OCI-LY3 (cell line): ENCODE results near the gene GSTO2.

Source experiments
- H2AFZ ChIP-seq: fragments of 200-600, 300-600 bp; shearing (Covaris generic); 2 replicates; pipeline ENCODE4 v1.6.0; 2014; ENCODE audit warnings: antibody characterized with exemption, low read depth, low read length
- H3K27ac ChIP-seq: fragments of 200-600, 300-600 bp; sonication (generic); 2 replicates; pipeline ENCODE4 v1.5.1; 2014; ENCODE audit warnings: mild to moderate bottlenecking, low read length, moderate library complexity, mixed read lengths
- H3K27me3 ChIP-seq: fragments of 200-600, 300-600 bp; sonication (generic); 2 replicates; pipeline ENCODE4 v1.6.1; 2014; ENCODE audit warnings: low read depth, low read length, mixed read lengths
- H3K36me3 ChIP-seq: fragments of 200-600, 300-600 bp; sonication (generic); replicated peaks from 2 replicates; pipeline ENCODE3; 2014; ENCODE audit warnings: low read depth, low read length, mixed read lengths
- H3K4me1 ChIP-seq: fragments of 300-600, 200-600 bp; sonication (generic); 2 replicates; pipeline ENCODE4 v1.6.1; 2014; ENCODE audit warnings: low read length, mixed read lengths
- H3K4me2 ChIP-seq: fragments of 200-600, 300-600 bp; sonication (generic); 2 replicates; pipeline ENCODE4 v1.6.1; 2014; ENCODE audit warnings: low read length, mixed read lengths
- H3K4me3 ChIP-seq: fragments of 300-600, 200-600 bp; sonication (generic); 2 replicates; pipeline ENCODE4 v1.5.1; 2014; ENCODE audit warnings: antibody characterized with exemption, mild to moderate bottlenecking, low read length, moderate library complexity
- H3K79me2 ChIP-seq: fragments of 300-600, 200-600 bp; shearing (Covaris generic); 2 replicates; pipeline ENCODE4 v1.6.1; 2014; ENCODE audit warnings: mild to moderate bottlenecking, low read length, mixed read lengths
- H3K9ac ChIP-seq: fragments of 300-600, 200-600 bp; shearing (Covaris generic); 2 replicates; pipeline ENCODE4 v1.6.0; 2014; ENCODE audit warnings: mild to moderate bottlenecking, low read length, moderate library complexity
- H3K9me3 ChIP-seq: fragments of 200-600, 300-600 bp; shearing (Covaris generic); 2 replicates; pipeline ENCODE4 v1.6.1; 2014; ENCODE audit warnings: low read length, mixed read lengths; ENCODE audit not compliant: insufficient read depth
- H4K20me1 ChIP-seq: fragments of 200-600, 300-600 bp; sonication (generic); 2 replicates; pipeline ENCODE4 v1.6.1; 2016; ENCODE audit warnings: low read length, mixed read lengths; ENCODE audit not compliant: insufficient read depth
- CTCF ChIP-seq: fragments of 200-600, 300-600 bp; sonication (generic); IDR thresholded peaks from 2 replicates; pipeline ENCODE4 v1.5.1; 2014; ENCODE audit warnings: antibody characterized with exemption, low read length, low read depth
- EZH2phosphoT487 ChIP-seq: fragments of 200-600 bp; shearing (Covaris generic); IDR thresholded peaks from 2 replicates; pipeline ENCODE4 v1.6.1; 2018; ENCODE audit warnings: antibody characterized with exemption, mixed run types, low read depth

The GSTO2 gene

GRCh38 chr10:104250371-104250770 lies 18.6 kb upstream of the GSTO2 start:
- TF ChIP-seq EZH2phosphoT487 (no peak), CTCF (no peak)
- Histone ChIP-seq H3K27me3 (peaks cover 3% of the 10 kb centered on the region; the same call in 1 of the 2 replicates), H3K4me1 (no peaks in the 10 kb centered on the region), H3K9ac (no peak overlapping the region), H2AFZ (no peak overlapping the region), H3K36me3 (no peaks in the 10 kb centered on the region), H3K4me2 (no peak overlapping the region), H4K20me1 (no peaks in the 10 kb centered on the region), H3K9me3 (no peaks in the 10 kb centered on the region), H3K79me2 (peaks cover 8% of the 10 kb centered on the region), H3K4me3 (no peak overlapping the region), H3K27ac (no peak overlapping the region)

- H2AFZ ChIP-seq: no peak overlapping the region
- no peak overlapping the region for H3K4me3 ChIP-seq
- TF ChIP-seq CTCF: no peak
- no peak for TF ChIP-seq EZH2phosphoT487
- H3K27me3 ChIP-seq: peaks cover 3% of the 10 kb centered on the region; the same call in 1 of the 2 replicates
- peaks cover 9% of the 10 kb centered on the region for H3K4me1 ChIP-seq
- H3K9me3 ChIP-seq: no peaks in the 10 kb centered on the region
- H3K36me3 ChIP-seq: no peaks in the 10 kb centered on the region
- H3K4me2 ChIP-seq: no peak overlapping the region
- peaks cover 19% of the 10 kb centered on the region for H3K79me2 ChIP-seq
- no peak overlapping the region for H3K27ac ChIP-seq
- no peaks in the 10 kb centered on the region for H4K20me1 ChIP-seq
- H3K9ac ChIP-seq: no peak overlapping the region
Measured at GRCh38 chr10:104251443-104251842, 17.5 kb upstream of the GSTO2 start.

- H3K9ac ChIP-seq: no peak overlapping the region
- H3K9me3 ChIP-seq: no peaks in the 10 kb centered on the region
- no peak overlapping the region for H2AFZ ChIP-seq
- no peaks in the 10 kb centered on the region for H4K20me1 ChIP-seq
- H3K4me3 ChIP-seq: no peak overlapping the region
- no peak for TF ChIP-seq EZH2phosphoT487
- no peak for TF ChIP-seq CTCF
- peaks cover 11% of the 10 kb centered on the region for H3K4me1 ChIP-seq
- H3K27me3 ChIP-seq: peaks cover 3% of the 10 kb centered on the region; the same call in 1 of the 2 replicates
- H3K27ac ChIP-seq: no peak overlapping the region
- no peak overlapping the region for H3K4me2 ChIP-seq
- H3K36me3 ChIP-seq: peaks cover 3% of the 10 kb centered on the region
- peaks cover 25% of the 10 kb centered on the region for H3K79me2 ChIP-seq
Measured at GRCh38 chr10:104252368-104252767, 16.6 kb upstream of the GSTO2 start.

GRCh38 chr10:104253106-104253505 lies 15.9 kb upstream of the GSTO2 start:
- H3K4me3 ChIP-seq: no peak overlapping the region
- H3K9ac ChIP-seq: no peak overlapping the region
- peaks cover 27% of the 10 kb centered on the region for H3K79me2 ChIP-seq
- TF ChIP-seq CTCF: no peak
- no peak for TF ChIP-seq EZH2phosphoT487
- peaks cover 3% of the 10 kb centered on the region for H3K36me3 ChIP-seq
- no peak overlapping the region for H3K4me2 ChIP-seq
- H3K27ac ChIP-seq: no peak overlapping the region
- no peaks in the 10 kb centered on the region for H4K20me1 ChIP-seq
- H3K4me1 ChIP-seq: peaks cover 11% of the 10 kb centered on the region
- no peak overlapping the region for H2AFZ ChIP-seq
- peaks cover 3% of the 10 kb centered on the region; the same call in 1 of the 2 replicates for H3K27me3 ChIP-seq
- no peaks in the 10 kb centered on the region for H3K9me3 ChIP-seq
